ENCODE data around the gene ICE1. TPM values are rescaled to one million over a fixed set of nuclear protein-coding genes. Genes with fewer than 3 reads are reported as not detected.

ICE1 gene
- total and polyA plus RNA-seq, 2 donors from 2014 or later: 6.7 to 32.8 TPM

GRCh38 chr5:5536871-5537270 lies 114.4 kb downstream of the ICE1 start:
- no peak overlapping the region for H3K27ac ChIP-seq (ENCODE audit: low read depth in 2 of 2, low read length in 2 of 2)
- H3K4me3 ChIP-seq (ENCODE audit: low read length in 3 of 3): no peak overlapping the region
- intact Hi-C loops (cut with DNase I): no loop called here
- H3K4me1 ChIP-seq (ENCODE audit: control insufficient read depth in 2 of 3, insufficient read depth in 2 of 3, low read depth in 1 of 3, low read length in 3 of 3): no peaks in the 10 kb centered on the region
- no peaks in the 10 kb centered on the region for H3K36me3 ChIP-seq (ENCODE audit: control insufficient read depth in 2 of 3, insufficient read depth in 3 of 3, low read length in 3 of 3)
- no peak overlapping the region for H3K9ac ChIP-seq (ENCODE audit: low read length in 3 of 3)
- no peak for DNase-seq
- TF ChIP-seq, protein P1, sequence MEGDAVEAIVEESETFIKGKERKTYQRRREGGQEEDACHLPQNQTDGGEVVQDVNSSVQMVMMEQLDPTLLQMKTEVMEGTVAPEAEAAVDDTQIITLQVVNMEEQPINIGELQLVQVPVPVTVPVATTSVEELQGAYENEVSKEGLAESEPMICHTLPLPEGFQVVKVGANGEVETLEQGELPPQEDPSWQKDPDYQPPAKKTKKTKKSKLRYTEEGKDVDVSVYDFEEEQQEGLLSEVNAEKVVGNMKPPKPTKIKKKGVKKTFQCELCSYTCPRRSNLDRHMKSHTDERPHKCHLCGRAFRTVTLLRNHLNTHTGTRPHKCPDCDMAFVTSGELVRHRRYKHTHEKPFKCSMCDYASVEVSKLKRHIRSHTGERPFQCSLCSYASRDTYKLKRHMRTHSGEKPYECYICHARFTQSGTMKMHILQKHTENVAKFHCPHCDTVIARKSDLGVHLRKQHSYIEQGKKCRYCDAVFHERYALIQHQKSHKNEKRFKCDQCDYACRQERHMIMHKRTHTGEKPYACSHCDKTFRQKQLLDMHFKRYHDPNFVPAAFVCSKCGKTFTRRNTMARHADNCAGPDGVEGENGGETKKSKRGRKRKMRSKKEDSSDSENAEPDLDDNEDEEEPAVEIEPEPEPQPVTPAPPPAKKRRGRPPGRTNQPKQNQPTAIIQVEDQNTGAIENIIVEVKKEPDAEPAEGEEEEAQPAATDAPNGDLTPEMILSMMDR (IDR thresholded peaks at IDR 0.05; ENCODE audit: borderline replicate concordance, extremely low read depth, insufficient read depth): no peak
- FAIRE-seq: no peak
- no peaks in the 10 kb centered on the region for H3K9me3 ChIP-seq (ENCODE audit: control insufficient read depth in 2 of 3, insufficient read depth in 1 of 3, low read length in 3 of 3)
- H3K27me3 ChIP-seq (ENCODE audit: control insufficient read depth, insufficient read depth, low read length): no peaks in the 10 kb centered on the region

- DNase-seq (no peak), FAIRE-seq (no peak)
- TF ChIP-seq, protein P1 (IDR thresholded peaks at IDR 0.05; ENCODE audit: borderline replicate concordance, extremely low read depth, insufficient read depth): no peak
- Histone ChIP-seq H3K4me3 (ENCODE audit: low read length in 3 of 3) (no peak overlapping the region), H3K27me3 (ENCODE audit: control insufficient read depth, insufficient read depth, low read length) (no peaks in the 10 kb centered on the region), H3K9ac (ENCODE audit: low read length in 3 of 3) (no peak overlapping the region), H3K36me3 (ENCODE audit: control insufficient read depth in 2 of 3, insufficient read depth in 3 of 3, low read length in 3 of 3) (no peaks in the 10 kb centered on the region), H3K27ac (ENCODE audit: low read depth in 2 of 2, low read length in 2 of 2) (no peak overlapping the region), H3K9me3 (ENCODE audit: control insufficient read depth in 2 of 3, insufficient read depth in 1 of 3, low read length in 3 of 3) (no peaks in the 10 kb centered on the region), H3K4me1 (ENCODE audit: control insufficient read depth in 2 of 3, insufficient read depth in 2 of 3, low read depth in 1 of 3, low read length in 3 of 3) (no peaks in the 10 kb centered on the region)
- intact Hi-C loops (cut with DNase I): no loop called here
These were observed 114.9 kb downstream of the ICE1 start for GRCh38 chr5:5537426-5537825.

GRCh38 chr5:5539590-5539989 lies 117.1 kb downstream of the ICE1 start:
- Histone ChIP-seq H3K27me3 (ENCODE audit: control insufficient read depth, insufficient read depth, low read length) (no peaks in the 10 kb centered on the region), H3K9me3 (ENCODE audit: control insufficient read depth in 2 of 3, insufficient read depth in 1 of 3, low read length in 3 of 3) (no peaks in the 10 kb centered on the region), H3K4me3 (ENCODE audit: low read length in 3 of 3) (no peak overlapping the region), H3K9ac (ENCODE audit: low read length in 3 of 3) (no peak overlapping the region), H3K27ac (ENCODE audit: low read depth in 2 of 2, low read length in 2 of 2) (no peak overlapping the region), H3K4me1 (ENCODE audit: control insufficient read depth in 2 of 3, insufficient read depth in 2 of 3, low read depth in 1 of 3, low read length in 3 of 3) (no peaks in the 10 kb centered on the region), H3K36me3 (ENCODE audit: control insufficient read depth in 2 of 3, insufficient read depth in 3 of 3, low read length in 3 of 3) (no peaks in the 10 kb centered on the region)
- intact Hi-C loops (cut with DNase I): no loop called here
- no peak for DNase-seq
- no peak for FAIRE-seq
- TF ChIP-seq, protein P1 (IDR thresholded peaks at IDR 0.05; ENCODE audit: borderline replicate concordance, extremely low read depth, insufficient read depth): no peak

Data from kidney (tissue), 14 donors.